ENCODE measurements around the gene SRP14.
"Not testable (repeated sequence)": the region's sequence is repeated elsewhere in the genome, so short reads cannot be mapped to it uniquely, and the experiment has no call there.

- TF ChIP-seq POLR2A, CTCF (IDR thresholded peaks at IDR 0.05): not testable (repeated sequence)
These were observed 3.8 kb downstream of the SRP14 start for GRCh38 chr15:40035182-40035581.

Measured in heart left ventricle (tissue), 13 donors.